A549 (cell line): Measurements from ENCODE around the gene MINDY3. TPM values are rescaled to one million over a fixed set of nuclear protein-coding genes. Genes with fewer than 3 reads are reported as not detected.

Source experiments
- ATAC-seq, 2 experiments: fragments of 200-7000 bp in 1 of 2; fragments of >200 bp in 1 of 2; cut with Nextera tagmentation in 1 of 2; cut with Tn5 transposase in 1 of 2; 3 replicates each; pipeline versions ENCODE4 v1.8.0 to v1.9.1; 2018 to 2020; ENCODE audit warnings: mild to moderate bottlenecking in 1 of 2, moderate library complexity in 1 of 2
- CTCF ChIA-PET: fragments of 300-600 bp; sonication (Branson Sonifier 250); formaldehyde crosslinking; extraction: SDS; loops from one replicate; lab custom pipeline; 2021; ENCODE audit warnings: antibody characterized with exemption, inconsistent platforms; lab: Yijun Ruan, JAX
- POLR2A ChIA-PET: fragments of 350-600 bp; formaldehyde crosslinking; extraction: SDS; loops from one replicate; lab custom pipeline; 2021; ENCODE audit warnings: antibody characterized with exemption, inconsistent platforms; lab: Yijun Ruan, JAX
- DNase-seq, 2 experiments: peaks; one replicate each; pipeline versions ENCODE4 v3.0.0 to v3.0.0-alpha.2; 2011 to 2016; ENCODE audit warnings: low read depth in 1 of 2, low spot score in 1 of 2
- FAIRE-seq: peaks from 2 replicates; lab custom pipeline; 2011; peaks lifted over from hg19 to GRCh38; lab: Jason Lieb, UNC
- H3K27ac ChIP-seq, 2 experiments: fragments of >200 bp; sonication (Bioruptor Twin); formaldehyde crosslinking; 3 replicates each; pipeline ENCODE4 v1.5.1; 2016 to 2017
- H3K4me1 ChIP-seq: fragments of >200 bp; sonication (Bioruptor Twin); formaldehyde crosslinking; 3 replicates; pipeline ENCODE4 v1.6.1; 2016
- H3K4me2 ChIP-seq: fragments of >200 bp; sonication (Bioruptor Twin); formaldehyde crosslinking; 3 replicates; pipeline ENCODE4 v1.6.1; 2016
- H3K4me3 ChIP-seq: fragments of >200 bp; sonication (Bioruptor Twin); formaldehyde crosslinking; 3 replicates; pipeline ENCODE4 v1.5.1; 2016
- H3K9me3 ChIP-seq: fragments of >200 bp; sonication (Bioruptor Twin); formaldehyde crosslinking; 3 replicates; pipeline ENCODE4 v1.6.1; 2016
- ATOH8 ChIP-seq: fragments of 250-450 bp; sonication (Bioruptor Pico); IDR thresholded peaks from 2 replicates; pipeline ENCODE4 v1.5.0; 2020; ENCODE audit warnings: low read depth, mild to moderate bottlenecking, moderate library complexity
- BCL3 ChIP-seq: fragments of >200 bp; sonication (Bioruptor Twin); formaldehyde crosslinking; IDR thresholded peaks from 3 replicates; pipeline ENCODE4 v1.6.1; 2016
- CBX2 ChIP-seq: fragments of 200-600 bp; sonication (generic); IDR thresholded peaks from 2 replicates; pipeline ENCODE4 v1.6.1; 2016; ENCODE audit warnings: low read depth, mild to moderate bottlenecking, borderline replicate concordance
- CHD4 ChIP-seq: fragments of 200-600 bp; sonication (generic); IDR thresholded peaks from 2 replicates; pipeline ENCODE4 v1.6.1; 2016; ENCODE audit warnings: antibody characterized with exemption, mild to moderate bottlenecking, borderline replicate concordance
- CTCF ChIP-seq: fragments of >200 bp; sonication (Bioruptor Twin); formaldehyde crosslinking; IDR thresholded peaks from 3 replicates; pipeline ENCODE4 v1.5.1; 2016
- ELK1 ChIP-seq: fragments of 150-350 bp; IDR thresholded peaks from 2 replicates; pipeline ENCODE4 v1.6.1; 2014; ENCODE audit warnings: low read depth, mild to moderate bottlenecking, low read length
- FOXS1 ChIP-seq: fragments of 250-450 bp; sonication (Bioruptor Pico); IDR thresholded peaks from 2 replicates; pipeline ENCODE4 v1.5.0; 2020; ENCODE audit warnings: mild to moderate bottlenecking, moderate library complexity
- GATA3 ChIP-seq: IDR thresholded peaks from 2 replicates; pipeline ENCODE4 v1.6.1; 2012; ENCODE audit warnings: borderline replicate concordance
- HDAC2 ChIP-seq: fragments of 200-600 bp; sonication (generic); IDR thresholded peaks from 2 replicates; pipeline ENCODE4 v1.6.1; 2016
- HEYL ChIP-seq: fragments of 250-450 bp; sonication (Bioruptor Pico); IDR thresholded peaks from 2 replicates; pipeline ENCODE4 v1.8.0; 2021; ENCODE audit warnings: mild to moderate bottlenecking, moderate library complexity
- HOXA7 ChIP-seq: fragments of 250-450 bp; sonication (Bioruptor Pico); IDR thresholded peaks from 2 replicates; pipeline ENCODE4 v1.5.0; 2020; ENCODE audit warnings: mild to moderate bottlenecking, moderate library complexity
- HOXB13 ChIP-seq: fragments of 250-450 bp; sonication (Bioruptor Pico); IDR thresholded peaks from 2 replicates; pipeline ENCODE4 v1.5.0; 2020; ENCODE audit warnings: low read depth, mild to moderate bottlenecking, moderate library complexity
- KDM5A ChIP-seq: fragments of 200-600 bp; sonication (generic); IDR thresholded peaks from 2 replicates; pipeline ENCODE4 v1.6.1; 2016; ENCODE audit warnings: antibody characterized with exemption, mild to moderate bottlenecking
- NFE2L2 ChIP-seq: fragments of 150-350 bp; conservative IDR thresholded peaks from 2 replicates; pipeline ENCODE4 v1.6.1; 2014; ENCODE audit warnings: low read length
- NPAS2 ChIP-seq: fragments of 250-450 bp; sonication (Bioruptor Pico); IDR thresholded peaks from 2 replicates; pipeline ENCODE4 v1.8.0; 2022; ENCODE audit warnings: mild to moderate bottlenecking, moderate library complexity, borderline replicate concordance
- PBX3 ChIP-seq: IDR thresholded peaks from 2 replicates; pipeline ENCODE4 v1.6.1; 2012
- PHF8 ChIP-seq: fragments of 200-600 bp; sonication (generic); IDR thresholded peaks from 2 replicates; pipeline ENCODE4 v1.6.1; 2016; ENCODE audit warnings: low read depth, mild to moderate bottlenecking, antibody characterized with exemption, moderate library complexity, borderline replicate concordance
- RNF2 ChIP-seq: fragments of 200-600 bp; sonication (generic); IDR thresholded peaks from 2 replicates; pipeline ENCODE4 v1.6.1; 2016; ENCODE audit warnings: low read depth, mild to moderate bottlenecking, antibody characterized with exemption, moderate library complexity, borderline replicate concordance
- SREBF2 ChIP-seq: fragments of 450-650 bp; IDR thresholded peaks from 2 replicates; pipeline ENCODE4 v1.6.1; 2014; ENCODE audit warnings: mild to moderate bottlenecking, moderate library complexity
- USF2 ChIP-seq: fragments of 450-650 bp; IDR thresholded peaks from 2 replicates; pipeline ENCODE4 v1.6.1; 2014; ENCODE audit warnings: antibody characterized with exemption
- ZC3H11A ChIP-seq: fragments of 450-650 bp; IDR thresholded peaks from 2 replicates; pipeline ENCODE4 v1.6.1; 2014; ENCODE audit warnings: antibody characterized with exemption, mild to moderate bottlenecking
- ZFP36 ChIP-seq: fragments of 450-650 bp; IDR thresholded peaks from 2 replicates; pipeline ENCODE4 v1.6.1; 2014; ENCODE audit warnings: borderline replicate concordance; ENCODE audit not compliant: partially characterized antibody
- ZNF302 ChIP-seq: fragments of 250-450 bp; sonication (Bioruptor Pico); IDR thresholded peaks from 2 replicates; pipeline ENCODE4 v1.9.0; 2021; ENCODE audit warnings: inconsistent platforms, mild to moderate bottlenecking, moderate library complexity
- WGBS: methylation state at CpG from one replicate; pipeline ENCODE4 v1.1.6; 2017; ENCODE audit errors: missing lambda C conversion rate; 5-methylcytosine and 5-hydroxymethylcytosine counted together
- polyA plus RNA-seq, 4 experiments: library from polyadenylated mRNA; depleted of rRNA in 3 of 4; stranded (reverse); fragments of >200 nt; fragmentation: RNase III in 1 of 4; extraction: RNeasy Plus Mini Kit Qiagen cat#74134 plus additional on column Dnase treatment in 1 of 4; gene quantifications; 2 replicates in 3 of 4; 3 replicates in 1 of 4; pipeline ENCODE4 v1.2.3, GENCODE V29; 2011 to 2017

MINDY3 gene
- polyA plus RNA-seq, 2 of the 4 experiments (the other 2 are of a cell fraction), result 14.4 to 25.3 TPM

- no peak overlapping the region for H3K27ac ChIP-seq
- TF ChIP-seq HOXB13 (CRISPR knock-in tag) (no peak), CBX2 (no peak), RNF2 (no peak), ZFP36 (no peak), KDM5A (no peak), NPAS2 (CRISPR knock-in tag) (no peak), PHF8 (no peak), CHD4 (no peak), CTCF (no peak), SREBF2 (no peak), BCL3 (no peak), GATA3 (no peak), ZNF302 (no peak), HDAC2 (no peak), HEYL (no peak), PBX3 (no peak), HOXA7 (CRISPR knock-in tag) (no peak)
- TF ChIP-seq, all 56 proteins: peak for 0
- FAIRE-seq, result no peak
- Histone ChIP-seq H3K4me3 (no peak overlapping the region), H3K9me3 (no peaks in the 10 kb centered on the region), H3K4me2 (no peak overlapping the region), H3K4me1 (no peaks in the 10 kb centered on the region)
- ChIA-PET POLR2A (no interaction called here), CTCF (no interaction called here)
- 94% methylated on average over 4 of the region's 4 CpGs for WGBS
- no peak for DNase-seq
- ATAC-seq, result no peak
Measured at GRCh38 chr10:15843695-15844094, 16.6 kb downstream of the MINDY3 start.

GRCh38 chr10:15842556-15843169 lies 17.6 kb downstream of the MINDY3 start:
- 53% methylated on average over 3 of the region's 3 CpGs for WGBS
- DNase-seq, result no peak

More at GRCh38 chr10:15842556-15843169, 17.6 kb downstream of the MINDY3 start:
- no peak overlapping the region for H3K4me2 ChIP-seq
- TF ChIP-seq NFE2L2 (no peak), BCL3 (no peak), FOXS1 (CRISPR knock-in tag) (no peak), ZC3H11A (no peak), CTCF (no peak), CHD4 (no peak), USF2 (no peak), HDAC2 (no peak), RNF2 (no peak), PBX3 (no peak), GATA3 (no peak), KDM5A (no peak), ELK1 (no peak), ATOH8 (CRISPR knock-in tag) (no peak)
- ATAC-seq, result no peak
- ChIA-PET CTCF (interaction anchor here (0.7 kb wide), 1 partner anchor 58 kb away, joined by 5 read pairs; no protein-coding TSS in a partner anchor), POLR2A (no interaction called here)
- FAIRE-seq, result no peak
- H3K4me1 ChIP-seq, result no peaks in the 10 kb centered on the region
- H3K27ac ChIP-seq, result no peak overlapping the region
- H3K4me3 ChIP-seq, result no peak overlapping the region
- H3K9me3 ChIP-seq, result no peaks in the 10 kb centered on the region
